ENCODE measurements around the gene GRHL3.

The GRHL3 gene

DNA sequence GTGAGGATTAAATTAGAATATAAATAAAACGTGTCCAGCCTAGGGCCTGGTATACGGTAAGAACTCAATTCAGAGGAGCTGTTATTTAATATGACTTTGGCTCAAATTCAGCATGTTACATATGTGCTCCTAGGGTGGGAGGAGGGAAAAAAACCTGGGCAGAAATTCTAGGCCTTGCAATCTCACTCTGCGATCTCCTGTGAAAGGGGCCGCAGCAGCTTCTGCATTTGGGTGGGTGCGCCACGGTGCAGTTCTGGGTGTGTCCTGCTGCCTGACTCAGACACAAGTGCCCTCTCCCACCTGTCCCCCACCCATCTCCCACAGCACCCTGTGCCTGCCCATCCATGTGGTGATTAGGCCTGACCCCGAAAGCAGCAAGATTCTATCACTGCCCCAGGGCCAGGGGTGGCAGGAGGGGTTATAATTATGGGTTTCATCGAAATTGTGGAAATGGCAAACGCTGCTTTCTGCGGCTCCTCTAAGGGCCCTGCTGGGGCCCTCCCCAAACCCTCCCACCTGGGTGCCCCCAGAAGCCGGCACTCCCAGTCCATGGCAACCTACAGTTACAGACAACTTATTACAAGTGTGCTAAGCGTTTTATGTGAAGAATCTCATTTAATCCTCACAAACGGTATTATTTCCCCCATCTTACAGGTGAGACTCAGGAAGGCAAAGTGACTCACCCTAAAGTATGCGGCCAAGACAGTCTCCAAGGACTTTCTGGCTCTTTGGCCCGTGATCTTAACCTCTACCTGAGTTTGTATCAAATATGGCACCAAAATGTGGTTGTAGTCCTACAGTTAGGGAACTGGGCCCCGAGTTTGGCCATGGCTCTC is 25.5 kb upstream of the GRHL3 start:
- DNase-seq = no peak

GRCh38 chr1:24294228-24294672 is 24.9 kb upstream of the GRHL3 start:
- DNase-seq = peak; percentile 66

DNA sequence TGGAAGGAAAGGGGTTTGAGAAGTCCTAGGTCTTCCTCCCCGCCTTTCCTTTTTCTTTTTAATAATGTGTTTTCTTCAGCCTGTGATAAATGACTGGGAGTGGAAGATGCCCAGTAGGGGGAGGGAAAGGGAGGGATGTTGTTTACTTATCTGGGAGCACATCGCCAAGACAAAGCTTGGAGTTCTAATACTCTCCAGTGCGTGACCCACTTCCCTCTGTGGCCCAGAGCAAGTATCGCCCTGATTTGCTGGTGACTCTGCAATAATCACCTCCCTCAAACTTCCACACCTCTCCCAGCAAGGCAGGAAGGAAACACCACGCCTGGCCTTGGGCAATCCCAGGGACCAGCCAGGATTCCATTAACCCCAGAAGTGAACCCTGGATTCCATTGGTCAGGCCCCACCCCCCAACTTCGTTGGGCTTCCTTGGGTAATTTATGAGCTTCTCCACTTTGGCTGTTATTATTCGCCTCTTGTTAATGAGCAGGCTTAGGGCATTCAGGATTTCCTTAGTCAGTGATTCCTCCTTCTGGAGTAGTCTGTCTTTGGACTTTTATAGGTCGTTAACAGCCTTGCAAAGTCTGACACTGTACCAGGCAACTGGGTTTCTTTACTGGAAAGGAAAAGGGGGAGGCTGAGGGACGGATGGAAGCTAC is 24.3 kb upstream of the GRHL3 start:
- DNase-seq = peak; percentile 34

DNA sequence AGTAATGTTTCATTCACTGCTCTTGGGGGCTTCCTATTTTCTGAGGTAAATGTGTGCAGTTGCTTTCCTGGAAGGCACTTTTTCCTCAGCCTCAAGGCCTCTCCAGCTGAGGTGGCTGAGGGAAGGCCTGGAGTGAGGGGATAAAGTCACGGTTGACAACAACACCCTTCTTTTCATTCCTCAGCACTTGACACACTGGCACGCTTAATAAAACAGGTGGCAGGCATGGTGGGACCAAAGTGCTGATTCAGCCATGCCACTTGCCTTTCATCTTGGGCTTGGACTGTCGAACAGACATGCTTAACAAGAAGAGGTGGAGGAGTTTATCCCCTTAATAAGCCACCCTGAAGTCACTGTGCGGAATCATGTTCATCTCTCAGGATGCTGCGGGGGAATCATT is 23.6 kb upstream of the GRHL3 start:
- DNase-seq = no peak

- no peak for DNase-seq
Observed at GRCh38 chr1:24297187-24297851, 21.8 kb upstream of the GRHL3 start.

- DNase-seq = no peak
Observed at GRCh38 chr1:24297852-24298232, 21.3 kb upstream of the GRHL3 start.

GRCh38 chr1:24298606-24299005 is 20.6 kb upstream of the GRHL3 start:
- no peak for DNase-seq

DNA sequence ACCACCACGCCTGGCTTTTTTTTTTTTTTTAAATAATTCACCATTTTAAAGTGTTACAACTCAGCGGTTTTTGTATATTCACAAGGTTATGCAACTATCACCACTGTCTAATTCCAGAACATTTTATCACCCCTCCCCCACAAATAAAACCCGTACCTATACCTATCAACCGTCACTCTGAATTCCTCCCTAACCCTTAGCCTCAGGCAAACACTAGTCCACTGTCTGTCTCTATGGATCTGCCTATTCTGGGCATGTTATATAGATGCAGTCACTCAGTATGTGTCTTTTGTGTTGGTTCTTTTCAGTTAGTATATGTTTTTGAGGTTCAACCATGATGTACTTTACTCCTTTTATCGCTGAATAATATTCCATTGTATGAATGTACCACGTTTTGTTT is 19.3 kb upstream of the GRHL3 start:
- DNase-seq = no peak

- no peak for DNase-seq
Observed at GRCh38 chr1:24300971-24301784, 18.0 kb upstream of the GRHL3 start.

DNA sequence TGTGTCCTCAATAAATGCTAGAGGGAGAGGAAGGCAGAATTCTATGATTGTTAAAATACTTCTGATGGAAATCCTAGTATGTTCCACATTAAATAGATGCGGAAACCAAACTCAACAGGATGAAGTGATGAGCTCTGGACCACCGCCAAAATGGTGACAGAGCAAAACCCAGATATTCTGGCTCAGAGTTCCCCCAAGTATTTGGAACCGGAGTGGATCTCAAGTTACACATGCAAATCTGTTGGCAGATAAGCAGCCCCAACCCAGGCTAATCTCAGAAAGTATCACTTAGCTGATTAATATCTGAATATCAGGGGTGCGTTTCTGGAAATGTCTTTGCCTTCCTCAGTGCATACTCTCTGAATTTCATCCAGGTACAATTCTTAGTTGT is 17.4 kb upstream of the GRHL3 start:
- DNase-seq = no peak

GRCh38 chr1:24302209-24302611 is 16.9 kb upstream of the GRHL3 start:
- DNase-seq = no peak

DNA sequence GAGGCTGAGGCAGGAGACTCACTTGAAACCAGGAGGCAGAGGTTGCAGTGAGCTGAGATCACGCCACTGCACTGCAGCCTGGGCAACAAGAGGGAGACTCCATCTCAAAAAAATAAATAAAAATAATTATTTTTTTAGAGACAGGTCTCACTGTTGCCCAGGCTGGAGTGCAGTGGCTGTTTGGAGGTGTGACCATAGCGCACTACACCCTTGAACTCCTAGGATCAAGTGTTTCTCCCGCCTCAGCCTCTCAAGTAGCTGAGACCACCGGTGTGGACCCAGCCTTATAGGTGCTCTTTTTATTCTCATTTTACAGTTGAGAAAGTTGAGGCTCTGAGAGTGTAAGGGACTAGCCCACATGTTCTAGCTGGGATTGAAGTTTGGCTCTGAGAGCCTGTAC is 15.6 kb upstream of the GRHL3 start:
- DNase-seq = no peak

DNA sequence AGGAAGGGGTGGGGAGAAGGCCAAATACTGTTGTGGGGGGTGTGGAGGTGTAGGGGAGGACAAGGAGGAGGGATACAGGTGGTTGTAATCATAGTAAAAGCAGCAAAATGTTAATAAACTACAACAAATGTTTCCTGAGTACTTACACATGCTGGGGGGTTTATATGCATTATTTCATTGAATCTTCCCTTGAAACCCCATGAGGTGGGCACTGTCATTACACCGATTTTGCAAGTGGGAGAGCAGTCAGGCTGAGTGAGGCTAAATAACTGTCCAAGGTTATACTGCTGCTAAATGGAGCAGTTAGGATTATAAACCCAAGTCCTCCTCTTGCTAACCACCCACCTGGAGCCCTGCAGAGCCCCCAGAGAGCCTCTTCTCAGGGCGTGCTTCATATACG is 14.4 kb upstream of the GRHL3 start:
- no peak for DNase-seq

DNA sequence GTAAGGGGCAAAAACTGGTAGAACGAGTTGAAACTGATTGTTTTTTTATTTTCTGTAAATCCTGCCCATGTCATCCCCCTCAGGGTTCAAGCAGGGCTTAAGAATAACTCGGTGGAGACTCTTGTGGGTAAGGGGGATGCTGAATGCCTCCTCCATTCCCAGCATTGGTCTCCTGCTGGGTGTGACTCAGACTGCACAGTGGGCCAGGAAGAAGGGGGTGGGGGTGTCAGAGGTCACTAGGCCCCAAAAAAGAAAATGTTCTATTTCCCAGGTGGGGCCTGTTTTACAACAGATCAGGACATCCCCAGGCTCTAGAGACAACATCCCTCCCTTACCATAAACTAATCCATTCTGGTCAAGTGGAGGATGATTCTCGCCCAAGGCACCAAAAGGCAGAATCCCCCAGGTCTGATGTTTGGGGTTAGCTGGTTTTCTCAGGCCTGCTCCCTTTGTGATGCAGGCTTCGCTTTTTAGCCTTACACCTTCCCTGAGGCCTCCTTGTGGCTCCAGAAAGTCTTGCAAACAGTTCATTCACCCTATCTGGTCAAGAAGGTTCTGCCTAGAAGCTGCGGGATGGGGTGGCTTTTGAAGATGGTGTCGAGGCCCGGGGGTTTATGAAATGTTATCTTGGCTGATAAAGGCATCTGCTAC is 10.7 kb upstream of the GRHL3 start:
- no peak for DNase-seq

DNA sequence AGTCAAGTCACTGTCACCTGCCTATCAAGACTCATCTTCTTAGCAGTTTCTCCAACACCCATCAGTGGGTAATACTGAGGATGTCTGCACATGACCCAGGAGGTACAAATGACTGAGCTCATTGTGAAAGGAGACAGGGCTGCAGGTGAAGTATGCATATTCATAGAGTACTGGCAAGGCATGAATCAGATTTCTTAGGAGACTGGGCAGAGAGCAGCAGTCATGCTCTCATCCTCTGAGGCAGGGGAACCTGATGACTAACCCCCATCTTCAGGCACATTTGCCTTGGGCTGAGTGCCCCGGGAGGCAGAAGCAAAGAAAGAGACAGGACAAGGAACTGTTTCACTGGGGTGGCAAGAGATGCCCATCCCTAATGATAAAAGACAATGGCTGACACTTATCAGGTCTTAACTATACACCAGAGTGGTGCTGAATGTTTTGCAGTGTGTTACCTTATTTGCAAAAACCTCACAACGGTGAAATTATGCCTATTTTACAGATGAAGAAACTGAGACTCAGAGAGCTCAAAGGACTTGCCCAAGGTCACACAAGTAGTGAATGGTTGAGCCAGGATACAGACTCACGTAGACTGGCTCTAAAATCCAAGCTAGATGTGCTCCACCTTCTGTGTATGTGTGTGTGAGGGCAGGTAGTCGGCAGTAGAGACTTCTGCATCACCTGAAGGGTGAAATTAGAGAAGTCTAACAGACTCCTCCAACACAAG is 9.2 kb upstream of the GRHL3 start:
- no peak for DNase-seq

- no peak for DNase-seq
Observed at GRCh38 chr1:24311234-24311633, 7.9 kb upstream of the GRHL3 start.

GRCh38 chr1:24311741-24312140 is 7.4 kb upstream of the GRHL3 start:
- DNase-seq = no peak

- no peak for DNase-seq
Observed at GRCh38 chr1:24315391-24315790, 3.8 kb upstream of the GRHL3 start.

DNA sequence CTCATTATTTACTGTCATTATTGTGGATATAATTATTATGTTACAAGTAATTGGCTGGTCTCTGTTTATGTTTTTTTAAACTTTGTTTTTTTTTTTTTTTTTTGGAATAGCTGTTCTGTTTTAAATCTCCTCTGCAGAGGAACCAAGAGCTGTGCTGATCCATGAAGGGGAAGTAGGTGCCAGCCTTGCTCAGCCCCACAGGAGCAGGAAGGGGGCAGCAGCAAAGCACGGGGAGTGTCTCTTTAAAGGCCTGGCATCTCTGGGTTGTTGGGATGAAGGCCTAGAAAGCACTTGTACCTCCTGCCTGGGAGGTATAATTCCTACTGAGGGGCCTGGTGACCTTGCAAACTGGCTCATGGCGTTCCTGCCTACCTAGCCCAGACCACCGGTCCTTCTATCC is 2.5 kb upstream of the GRHL3 start:
- peak; percentile 34 for DNase-seq

GRCh38 chr1:24317081-24317480 is 2.1 kb upstream of the GRHL3 start:
- DNase-seq = no peak

DNA sequence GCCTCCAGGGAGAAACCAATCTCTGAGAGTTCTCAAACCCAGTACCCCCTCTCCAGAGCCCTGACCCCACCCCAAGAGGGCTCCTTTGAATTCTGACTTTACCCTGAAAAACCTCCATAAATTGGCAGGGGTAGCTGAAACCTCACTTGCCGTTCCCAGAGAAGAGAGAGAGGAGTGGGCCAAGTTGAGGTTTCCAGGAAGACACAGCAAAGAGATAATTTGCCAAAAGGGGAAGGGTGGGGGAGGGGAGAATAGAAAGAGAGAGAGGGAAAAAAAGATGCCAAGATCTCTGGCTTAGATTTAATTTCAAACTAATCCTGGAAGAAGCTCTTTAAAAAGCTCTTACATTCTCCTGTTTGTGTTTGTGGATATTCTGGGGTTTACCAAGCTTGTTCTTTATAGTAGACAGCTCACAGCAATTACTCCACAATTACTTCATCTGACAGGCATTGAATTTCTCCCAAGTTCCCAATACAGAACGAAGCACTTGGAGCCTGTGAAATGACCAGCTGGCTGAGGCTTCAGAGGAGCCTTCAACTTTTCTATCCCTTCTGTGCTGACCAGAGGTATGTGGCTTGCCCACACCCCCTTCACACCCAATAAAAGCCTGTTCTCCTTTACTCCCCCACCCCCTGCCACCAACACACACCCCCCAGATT is 1.1 kb upstream of the GRHL3 start:
- no peak for DNase-seq

All from inflammatory macrophage treated with lipopolysaccharide for 4 hours (primary cell).